WTC11 (cell line): ENCODE data around the gene ATG7. TPM values are rescaled to one million over a fixed set of nuclear protein-coding genes. Genes with fewer than 3 reads are reported as not detected.

Experiments
- ATAC-seq: fragments of 200-7000 bp; cut with Tn5 transposase; 2 replicates; pipeline ENCODE4 v1.10.0; 2021; ENCODE audit warnings: mild to moderate bottlenecking, moderate library complexity
- CTCF ChIA-PET: fragments of 300-600 bp; sonication (Branson Sonifier 250); formaldehyde crosslinking; loops from one replicate; lab custom pipeline; 2021; ENCODE audit warnings: antibody characterized with exemption; lab: Charles Lee
- POLR2A ChIA-PET: fragments of 350-600 bp; sonication (Branson Sonifier 250); formaldehyde crosslinking; loops from one replicate; lab custom pipeline; 2021; ENCODE audit warnings: antibody characterized with exemption; lab: Charles Lee
- DNase-seq: peaks from one replicate; pipeline ENCODE4 v3.0.0; 2021; ENCODE audit warnings: low spot score
- H3K27ac Mint-ChIP-seq: 2 replicates; pipeline ENCODE4 v1.8.0; 2021; ENCODE audit warnings: mixed read lengths
- H3K27me3 Mint-ChIP-seq: 2 replicates; pipeline ENCODE4 v1.8.0; 2021; ENCODE audit warnings: low read depth, mild to moderate bottlenecking, moderate library complexity, mixed read lengths
- H3K36me3 Mint-ChIP-seq: 2 replicates; pipeline ENCODE4 v1.8.0; 2021; ENCODE audit warnings: mixed read lengths
- H3K4me1 Mint-ChIP-seq: 2 replicates; pipeline ENCODE4 v1.8.0; 2022; ENCODE audit warnings: mixed read lengths
- H3K4me3 Mint-ChIP-seq: 2 replicates; pipeline ENCODE4 v1.8.0; 2021; ENCODE audit warnings: mild to moderate bottlenecking, moderate library complexity, mixed read lengths
- H3K9me3 Mint-ChIP-seq: 2 replicates; pipeline ENCODE4 v1.8.0; 2021; ENCODE audit warnings: mixed read lengths
- ATF1 ChIP-seq: sonication (generic); formaldehyde crosslinking; IDR thresholded peaks from 2 replicates; pipeline ENCODE4 v1.8.1; 2023; ENCODE audit warnings: mild to moderate bottlenecking, moderate library complexity, missing genetic modification reagents
- CTCF ChIP-seq: fragments of 200-600 bp; IDR thresholded peaks from 2 replicates; pipeline ENCODE4 v1.8.0; 2022; ENCODE audit warnings: antibody characterized with exemption
- E2F5 ChIP-seq: sonication (generic); formaldehyde crosslinking; IDR thresholded peaks from 2 replicates; pipeline ENCODE4 v1.8.1; 2022; ENCODE audit warnings: mild to moderate bottlenecking, moderate library complexity, missing genetic modification reagents
- ESRRA ChIP-seq: sonication (generic); formaldehyde crosslinking; IDR thresholded peaks from 2 replicates; pipeline ENCODE4 v1.8.1; 2022; ENCODE audit warnings: mild to moderate bottlenecking, missing genetic modification reagents, borderline replicate concordance
- FOXP1 ChIP-seq: sonication (generic); formaldehyde crosslinking; IDR thresholded peaks from 2 replicates; pipeline ENCODE4 v1.8.0; 2022; ENCODE audit warnings: missing genetic modification reagents, mild to moderate bottlenecking, moderate library complexity, borderline replicate concordance
- GTF2I ChIP-seq: fragments of 250-450 bp; sonication (Bioruptor Pico); conservative IDR thresholded peaks from 2 replicates; pipeline ENCODE4 v1.4.0; 2021; ENCODE audit warnings: mild to moderate bottlenecking
- NFYB ChIP-seq: sonication (generic); formaldehyde crosslinking; conservative IDR thresholded peaks from 2 replicates; pipeline ENCODE4 v1.8.0; 2022; ENCODE audit warnings: low read depth, missing genetic modification reagents
- NR1H2 ChIP-seq: sonication (generic); formaldehyde crosslinking; IDR thresholded peaks from 2 replicates; pipeline ENCODE4 v1.9.0; 2021; ENCODE audit warnings: mild to moderate bottlenecking, moderate library complexity, missing genetic modification reagents
- NR3C1 ChIP-seq: sonication (generic); formaldehyde crosslinking; conservative IDR thresholded peaks from 2 replicates; pipeline ENCODE4 v1.8.1; 2023; ENCODE audit warnings: low read depth, mild to moderate bottlenecking, missing genetic modification reagents
- RELA ChIP-seq: sonication (generic); formaldehyde crosslinking; IDR thresholded peaks from 2 replicates; pipeline ENCODE4 v1.8.1; 2022; ENCODE audit warnings: missing genetic modification reagents, mild to moderate bottlenecking, borderline replicate concordance
- SOX15 ChIP-seq: fragments of 250-450 bp; sonication (Bioruptor Pico); IDR thresholded peaks from 2 replicates; pipeline ENCODE4 v1.9.0; 2021; ENCODE audit warnings: mild to moderate bottlenecking
- SP1 ChIP-seq: sonication (generic); formaldehyde crosslinking; conservative IDR thresholded peaks from 2 replicates; pipeline ENCODE4 v1.8.1; 2022; ENCODE audit warnings: missing genetic modification reagents
- ZNF121 ChIP-seq: sonication (generic); formaldehyde crosslinking; IDR thresholded peaks from 2 replicates; pipeline ENCODE4 v1.8.0; 2023; ENCODE audit warnings: missing genetic modification reagents
- ZNF138 ChIP-seq: sonication (generic); formaldehyde crosslinking; conservative IDR thresholded peaks from 2 replicates; pipeline ENCODE4 v1.8.1; 2022; ENCODE audit warnings: mild to moderate bottlenecking, moderate library complexity, missing genetic modification reagents
- ZNF219 ChIP-seq: sonication (generic); formaldehyde crosslinking; IDR thresholded peaks from 2 replicates; pipeline ENCODE4 v1.8.0; 2023; ENCODE audit warnings: missing genetic modification reagents, mild to moderate bottlenecking, borderline replicate concordance
- total RNA-seq: library from RNA; stranded (reverse); gene quantifications from 3 replicates; pipeline ENCODE4 v1.2.3, GENCODE V29; 2021
- TF ChIP-seq, protein P1 (sequence below): sonication (generic); formaldehyde crosslinking; IDR thresholded peaks from 2 replicates; pipeline ENCODE4 v1.8.0; 2023; ENCODE audit warnings: missing genetic modification reagents
- TF ChIP-seq, protein P2 (sequence below): fragments of 250-450 bp; sonication (Bioruptor Pico); IDR thresholded peaks from 2 replicates; pipeline ENCODE4 v1.9.0; 2021; ENCODE audit warnings: moderate library complexity, mild to moderate bottlenecking, inconsistent platforms, borderline replicate concordance
- TF ChIP-seq, protein P3 (sequence below): sonication (generic); formaldehyde crosslinking; IDR thresholded peaks from 2 replicates; pipeline ENCODE4 v1.8.0; 2022; ENCODE audit warnings: mild to moderate bottlenecking, missing genetic modification reagents
- TF ChIP-seq, protein P4 (sequence below): sonication (generic); formaldehyde crosslinking; IDR thresholded peaks from 2 replicates; pipeline ENCODE4 v1.8.1; 2023; ENCODE audit warnings: mild to moderate bottlenecking, missing genetic modification reagents, borderline replicate concordance
- TF ChIP-seq, protein P5 (sequence below): sonication (generic); formaldehyde crosslinking; IDR thresholded peaks from 2 replicates; pipeline ENCODE4 v1.8.0; 2022; ENCODE audit warnings: mild to moderate bottlenecking, missing genetic modification reagents

The ATG7 gene
- total RNA-seq, 1 experiment from 2014 or later = 17.5 TPM

DNA sequence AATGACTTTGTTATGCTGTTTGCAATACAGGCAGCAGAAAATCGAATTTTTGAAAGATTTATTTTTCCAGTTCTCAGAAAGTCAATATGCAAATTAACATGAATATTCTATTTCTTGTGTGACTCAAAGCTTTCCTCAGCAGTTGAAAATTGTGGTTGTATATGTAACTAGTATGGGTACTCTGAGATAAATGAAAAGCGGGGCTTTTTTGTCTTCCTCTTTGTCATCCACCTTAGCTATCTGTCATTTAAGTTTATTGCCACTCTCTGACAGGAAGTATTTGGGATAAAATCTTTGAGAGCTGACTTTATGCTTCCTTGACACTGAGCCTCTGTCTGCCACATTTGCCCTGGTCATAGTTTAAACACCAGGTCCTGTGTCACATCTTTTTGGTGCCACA lies 91.5 kb downstream of the ATG7 start:
- TF ChIP-seq ATF1 (no peak), SP1 (CRISPR knock-in tag) (no peak), E2F5 (no peak), RELA (CRISPR knock-in tag) (no peak), GTF2I (CRISPR knock-in tag) (no peak), NFYB (CRISPR knock-in tag) (no peak), NR1H2 (no peak), SOX15 (CRISPR knock-in tag) (no peak)
- TF ChIP-seq, protein P1, sequence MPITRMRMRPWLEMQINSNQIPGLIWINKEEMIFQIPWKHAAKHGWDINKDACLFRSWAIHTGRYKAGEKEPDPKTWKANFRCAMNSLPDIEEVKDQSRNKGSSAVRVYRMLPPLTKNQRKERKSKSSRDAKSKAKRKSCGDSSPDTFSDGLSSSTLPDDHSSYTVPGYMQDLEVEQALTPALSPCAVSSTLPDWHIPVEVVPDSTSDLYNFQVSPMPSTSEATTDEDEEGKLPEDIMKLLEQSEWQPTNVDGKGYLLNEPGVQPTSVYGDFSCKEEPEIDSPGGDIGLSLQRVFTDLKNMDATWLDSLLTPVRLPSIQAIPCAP (CRISPR knock-in tag) = no peak
- TF ChIP-seq, all 79 proteins: peak for 0
- peaks cover 2% of the 10 kb centered on the region; the same call in 1 of the 2 replicates for H3K36me3 Mint-ChIP-seq
- POLR2A ChIA-PET = no interaction called here
- DNase-seq = no peak
- H3K9me3 Mint-ChIP-seq = no peaks in the 10 kb centered on the region
- no peaks in the 10 kb centered on the region for H3K27me3 Mint-ChIP-seq
- H3K4me3 Mint-ChIP-seq = no peak overlapping the region
- no peak for ATAC-seq
- CTCF ChIA-PET = no interaction called here
- H3K27ac Mint-ChIP-seq = no peak overlapping the region
- peaks cover 17% of the 10 kb centered on the region for H3K4me1 Mint-ChIP-seq

- H3K4me1 Mint-ChIP-seq = peaks cover 17% of the 10 kb centered on the region
- H3K36me3 Mint-ChIP-seq = peaks cover 2% of the 10 kb centered on the region; the same call in 1 of the 2 replicates
Observed at GRCh38 chr3:11364181-11364580, 92.0 kb downstream of the ATG7 start.

More at GRCh38 chr3:11364181-11364580, 92.0 kb downstream of the ATG7 start:
- DNase-seq = no peak
- Mint-ChIP-seq H3K27me3 (no peaks in the 10 kb centered on the region), H3K27ac (no peak overlapping the region), H3K9me3 (no peaks in the 10 kb centered on the region), H3K4me3 (no peak overlapping the region)
- POLR2A ChIA-PET = no interaction called here
- no peak for TF ChIP-seq ZNF138
- TF ChIP-seq, protein P2, sequence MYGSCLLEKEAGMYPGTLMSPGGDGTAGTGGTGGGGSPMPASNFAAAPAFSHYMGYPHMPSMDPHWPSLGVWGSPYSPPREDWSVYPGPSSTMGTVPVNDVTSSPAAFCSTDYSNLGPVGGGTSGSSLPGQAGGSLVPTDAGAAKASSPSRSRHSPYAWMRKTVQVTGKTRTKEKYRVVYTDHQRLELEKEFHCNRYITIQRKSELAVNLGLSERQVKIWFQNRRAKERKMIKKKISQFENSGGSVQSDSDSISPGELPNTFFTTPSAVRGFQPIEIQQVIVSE (CRISPR knock-in tag) = no peak
- TF ChIP-seq, protein P1 (CRISPR knock-in tag) = no peak
- TF ChIP-seq, protein P3, sequence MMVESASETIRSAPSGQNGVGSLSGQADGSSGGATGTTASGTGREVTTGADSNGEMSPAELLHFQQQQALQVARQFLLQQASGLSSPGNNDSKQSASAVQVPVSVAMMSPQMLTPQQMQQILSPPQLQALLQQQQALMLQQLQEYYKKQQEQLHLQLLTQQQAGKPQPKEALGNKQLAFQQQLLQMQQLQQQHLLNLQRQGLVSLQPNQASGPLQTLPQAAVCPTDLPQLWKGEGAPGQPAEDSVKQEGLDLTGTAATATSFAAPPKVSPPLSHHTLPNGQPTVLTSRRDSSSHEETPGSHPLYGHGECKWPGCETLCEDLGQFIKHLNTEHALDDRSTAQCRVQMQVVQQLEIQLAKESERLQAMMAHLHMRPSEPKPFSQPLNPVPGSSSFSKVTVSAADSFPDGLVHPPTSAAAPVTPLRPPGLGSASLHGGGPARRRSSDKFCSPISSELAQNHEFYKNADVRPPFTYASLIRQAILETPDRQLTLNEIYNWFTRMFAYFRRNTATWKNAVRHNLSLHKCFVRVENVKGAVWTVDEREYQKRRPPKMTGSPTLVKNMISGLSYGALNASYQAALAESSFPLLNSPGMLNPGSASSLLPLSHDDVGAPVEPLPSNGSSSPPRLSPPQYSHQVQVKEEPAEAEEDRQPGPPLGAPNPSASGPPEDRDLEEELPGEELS (CRISPR knock-in tag) = no peak
- no peak for TF ChIP-seq FOXP1 (CRISPR knock-in tag)
- TF ChIP-seq CTCF = no peak
- no peak for TF ChIP-seq SP1 (CRISPR knock-in tag)
- TF ChIP-seq NR3C1 = no peak
- TF ChIP-seq ZNF121 (CRISPR knock-in tag) = no peak
- no peak for TF ChIP-seq ZNF219 (CRISPR knock-in tag)
- TF ChIP-seq, protein P4, sequence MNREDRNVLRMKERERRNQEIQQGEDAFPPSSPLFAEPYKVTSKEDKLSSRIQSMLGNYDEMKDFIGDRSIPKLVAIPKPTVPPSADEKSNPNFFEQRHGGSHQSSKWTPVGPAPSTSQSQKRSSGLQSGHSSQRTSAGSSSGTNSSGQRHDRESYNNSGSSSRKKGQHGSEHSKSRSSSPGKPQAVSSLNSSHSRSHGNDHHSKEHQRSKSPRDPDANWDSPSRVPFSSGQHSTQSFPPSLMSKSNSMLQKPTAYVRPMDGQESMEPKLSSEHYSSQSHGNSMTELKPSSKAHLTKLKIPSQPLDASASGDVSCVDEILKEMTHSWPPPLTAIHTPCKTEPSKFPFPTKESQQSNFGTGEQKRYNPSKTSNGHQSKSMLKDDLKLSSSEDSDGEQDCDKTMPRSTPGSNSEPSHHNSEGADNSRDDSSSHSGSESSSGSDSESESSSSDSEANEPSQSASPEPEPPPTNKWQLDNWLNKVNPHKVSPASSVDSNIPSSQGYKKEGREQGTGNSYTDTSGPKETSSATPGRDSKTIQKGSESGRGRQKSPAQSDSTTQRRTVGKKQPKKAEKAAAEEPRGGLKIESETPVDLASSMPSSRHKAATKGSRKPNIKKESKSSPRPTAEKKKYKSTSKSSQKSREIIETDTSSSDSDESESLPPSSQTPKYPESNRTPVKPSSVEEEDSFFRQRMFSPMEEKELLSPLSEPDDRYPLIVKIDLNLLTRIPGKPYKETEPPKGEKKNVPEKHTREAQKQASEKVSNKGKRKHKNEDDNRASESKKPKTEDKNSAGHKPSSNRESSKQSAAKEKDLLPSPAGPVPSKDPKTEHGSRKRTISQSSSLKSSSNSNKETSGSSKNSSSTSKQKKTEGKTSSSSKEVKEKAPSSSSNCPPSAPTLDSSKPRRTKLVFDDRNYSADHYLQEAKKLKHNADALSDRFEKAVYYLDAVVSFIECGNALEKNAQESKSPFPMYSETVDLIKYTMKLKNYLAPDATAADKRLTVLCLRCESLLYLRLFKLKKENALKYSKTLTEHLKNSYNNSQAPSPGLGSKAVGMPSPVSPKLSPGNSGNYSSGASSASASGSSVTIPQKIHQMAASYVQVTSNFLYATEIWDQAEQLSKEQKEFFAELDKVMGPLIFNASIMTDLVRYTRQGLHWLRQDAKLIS (CRISPR knock-in tag) = no peak
- TF ChIP-seq ATF1 = no peak
- TF ChIP-seq, protein P5, sequence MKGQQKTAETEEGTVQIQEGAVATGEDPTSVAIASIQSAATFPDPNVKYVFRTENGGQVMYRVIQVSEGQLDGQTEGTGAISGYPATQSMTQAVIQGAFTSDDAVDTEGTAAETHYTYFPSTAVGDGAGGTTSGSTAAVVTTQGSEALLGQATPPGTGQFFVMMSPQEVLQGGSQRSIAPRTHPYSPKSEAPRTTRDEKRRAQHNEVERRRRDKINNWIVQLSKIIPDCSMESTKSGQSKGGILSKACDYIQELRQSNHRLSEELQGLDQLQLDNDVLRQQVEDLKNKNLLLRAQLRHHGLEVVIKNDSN = no peak
- no peak for TF ChIP-seq ESRRA (CRISPR knock-in tag)
- CTCF ChIA-PET = no interaction called here
- ATAC-seq = no peak
